Stimulated activated memory B cell treated with anti-CD40 and anti-IgM and Interleukin-4, amounts not matched to agents 10 μg/mL and 1 μg/mL and 100 μg/mL, for 72 hours (primary cell): Measurements from ENCODE around the gene RASSF7.

ENCODE experiments used
- ATAC-seq: fragments of 150-1000 bp; cut with Tn5 transposase; 2 replicates; pipeline ENCODE4 v1.10.0; 2021
- H3K27ac Mint-ChIP-seq: one replicate; pipeline ENCODE4 v1.8.0; 2022; ENCODE audit warnings: mild to moderate bottlenecking, mixed read lengths
- H3K27me3 Mint-ChIP-seq: one replicate; pipeline ENCODE4 v1.8.0; 2022; ENCODE audit warnings: mixed read lengths
- H3K36me3 Mint-ChIP-seq: one replicate; pipeline ENCODE4 v1.8.0; 2022; ENCODE audit warnings: mixed read lengths
- H3K4me1 Mint-ChIP-seq: one replicate; pipeline ENCODE4 v1.8.0; 2022; ENCODE audit warnings: mixed read lengths
- H3K4me3 Mint-ChIP-seq: one replicate; pipeline ENCODE4 v1.8.0; 2022; ENCODE audit warnings: mild to moderate bottlenecking, moderate library complexity, mixed read lengths
- H3K9me3 Mint-ChIP-seq: one replicate; pipeline ENCODE4 v1.8.0; 2022; ENCODE audit warnings: mixed read lengths

Gene RASSF7

DNA sequence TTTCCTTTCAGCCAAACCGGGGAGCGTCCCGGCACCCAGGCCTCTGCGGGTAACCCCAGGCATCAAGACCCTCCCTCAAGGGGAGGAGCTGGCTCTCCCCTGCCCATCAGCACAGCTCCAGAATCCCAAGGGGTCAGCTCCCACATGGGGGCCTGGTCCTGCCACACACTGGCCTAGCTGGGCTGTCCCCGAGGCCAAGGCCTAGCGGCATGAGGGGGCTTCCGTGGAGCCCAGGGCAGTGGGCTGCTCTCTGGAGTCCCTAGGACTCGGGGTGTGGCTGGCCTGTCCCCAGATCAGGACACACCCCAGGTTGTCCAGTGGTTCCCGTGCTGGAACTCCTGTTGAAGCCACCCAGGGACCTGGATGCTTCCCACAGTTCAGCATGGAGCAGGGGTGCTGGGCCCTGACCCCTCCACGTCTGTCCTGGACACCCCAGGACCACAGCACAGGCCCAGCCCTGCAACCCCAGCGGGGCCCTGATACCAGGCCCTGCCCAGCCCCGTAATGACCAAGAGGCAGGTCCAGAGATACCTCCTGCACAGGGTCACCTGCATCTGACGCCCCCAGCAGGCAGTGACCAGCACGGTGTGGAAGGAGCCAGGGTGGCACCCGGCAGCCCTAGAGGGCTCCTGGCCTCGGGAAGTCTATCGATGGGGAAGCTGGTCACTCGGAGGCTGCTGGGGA lies 30.9 kb upstream of the RASSF7 start:
- H3K4me1 Mint-ChIP-seq = peaks cover 16% of the 10 kb centered on the region
- H3K27me3 Mint-ChIP-seq = no peaks in the 10 kb centered on the region
- no peak overlapping the region for H3K27ac Mint-ChIP-seq
- no peak for ATAC-seq
- no peaks in the 10 kb centered on the region for H3K9me3 Mint-ChIP-seq
- no peak overlapping the region for H3K4me3 Mint-ChIP-seq
- peaks cover 14% of the 10 kb centered on the region for H3K36me3 Mint-ChIP-seq

DNA sequence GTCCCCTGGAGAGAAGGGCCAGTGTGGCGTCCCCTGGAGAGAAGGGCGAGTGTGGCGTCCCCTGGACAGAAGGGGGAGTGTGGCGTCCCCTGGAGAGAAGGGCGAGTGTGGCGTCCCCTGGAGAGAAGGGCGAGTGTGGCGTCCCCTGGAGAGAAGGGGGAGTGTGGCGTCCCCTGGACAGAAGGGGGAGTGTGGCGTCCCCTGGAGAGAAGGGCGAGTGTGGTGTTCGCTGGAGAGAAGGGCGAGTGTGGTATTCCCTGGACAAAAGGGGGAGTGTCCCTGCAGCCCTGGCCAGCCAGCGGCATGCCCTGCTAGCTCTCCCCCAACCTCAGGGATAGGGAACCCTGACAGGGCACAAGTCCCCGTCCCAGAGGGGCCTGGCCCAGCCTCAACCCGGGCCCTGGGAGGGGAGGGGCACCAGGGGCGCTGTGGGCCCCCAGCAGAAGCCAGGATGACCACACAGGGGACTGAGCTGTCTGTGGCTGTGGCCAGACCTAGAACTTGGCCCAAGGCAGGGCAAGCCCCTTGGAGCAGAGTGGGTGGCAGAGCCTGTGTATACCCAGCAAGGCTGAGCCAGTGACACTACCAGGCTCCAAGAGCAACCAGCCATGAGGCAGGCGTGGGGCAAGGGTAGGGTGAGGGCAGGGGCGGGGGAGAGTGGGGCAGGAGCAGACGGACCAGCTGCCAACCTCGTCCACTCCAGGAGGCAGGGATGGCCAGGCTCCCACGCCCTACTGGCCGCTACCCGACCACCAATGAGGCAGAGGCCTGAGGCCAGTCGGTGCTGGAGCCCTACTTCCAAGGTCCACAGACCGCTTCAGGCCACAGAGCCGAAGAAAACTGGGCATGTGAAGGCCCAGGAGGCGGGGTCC lies 29.6 kb upstream of the RASSF7 start:
- no peaks in the 10 kb centered on the region for H3K27me3 Mint-ChIP-seq
- peaks cover 20% of the 10 kb centered on the region for H3K4me1 Mint-ChIP-seq
- H3K27ac Mint-ChIP-seq = no peak overlapping the region
- H3K4me3 Mint-ChIP-seq = no peak overlapping the region
- H3K9me3 Mint-ChIP-seq = no peaks in the 10 kb centered on the region
- no peak for ATAC-seq
- H3K36me3 Mint-ChIP-seq = peaks cover 14% of the 10 kb centered on the region

DNA sequence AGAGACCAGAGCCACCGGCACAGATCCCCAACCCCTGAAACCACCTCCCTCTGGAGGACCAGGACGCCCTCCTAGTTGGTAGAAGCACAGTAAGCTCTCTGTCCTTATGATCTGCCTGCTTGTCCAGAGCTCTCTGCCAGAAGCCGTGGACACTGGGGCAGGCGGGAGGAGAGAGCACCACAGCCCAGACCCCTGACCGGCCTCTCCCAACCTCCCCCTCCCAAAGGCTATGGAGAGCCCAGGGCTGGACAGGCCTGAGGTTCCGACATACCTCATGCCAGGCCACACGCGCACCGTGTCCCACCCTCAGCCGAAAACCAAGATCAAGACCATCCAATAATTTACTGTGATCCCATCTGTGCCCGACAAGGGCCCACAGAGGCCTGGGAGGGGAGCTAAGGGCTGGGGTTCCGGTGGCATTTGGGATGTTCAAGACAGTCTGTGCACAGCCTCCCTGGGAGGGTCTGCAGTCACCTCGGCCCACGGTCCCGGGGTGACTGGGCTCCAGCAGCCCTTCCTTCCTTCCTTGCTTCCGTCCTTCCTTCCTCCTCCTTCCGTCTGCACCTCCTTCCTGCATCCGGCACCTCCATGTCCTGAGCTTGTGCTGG lies 28.7 kb upstream of the RASSF7 start:
- Mint-ChIP-seq H3K4me3 (no peak overlapping the region), H3K36me3 (peaks cover 14% of the 10 kb centered on the region), H3K9me3 (no peaks in the 10 kb centered on the region), H3K27me3 (no peaks in the 10 kb centered on the region), H3K27ac (no peak overlapping the region), H3K4me1 (peaks cover 25% of the 10 kb centered on the region)
- ATAC-seq = no peak

DNA sequence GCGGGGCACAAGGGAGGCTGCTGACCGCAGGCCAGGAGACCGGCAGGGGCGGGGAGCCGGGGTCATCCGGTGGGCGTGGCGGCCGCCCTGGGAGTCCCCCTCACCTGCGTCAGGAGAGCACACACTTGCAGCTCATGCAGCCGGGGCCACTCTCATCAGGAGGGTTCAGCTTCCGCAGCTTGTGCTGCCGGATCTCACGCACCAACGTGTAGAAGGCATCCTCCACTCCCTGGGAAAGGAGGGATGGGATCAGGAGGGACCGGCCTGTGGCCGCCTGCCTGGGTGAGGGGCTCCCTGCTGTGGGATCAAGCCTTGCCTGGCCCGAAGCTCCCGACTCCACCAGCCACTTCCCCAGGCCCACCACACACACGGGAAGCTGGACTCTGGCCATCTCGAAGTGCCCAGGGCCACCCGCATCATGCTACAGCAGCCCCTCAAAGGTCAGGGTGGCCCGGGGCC lies 28.2 kb upstream of the RASSF7 start:
- no peaks in the 10 kb centered on the region for H3K9me3 Mint-ChIP-seq
- H3K36me3 Mint-ChIP-seq = peaks cover 14% of the 10 kb centered on the region
- H3K4me3 Mint-ChIP-seq = no peak overlapping the region
- peaks cover 30% of the 10 kb centered on the region for H3K4me1 Mint-ChIP-seq
- no peak overlapping the region for H3K27ac Mint-ChIP-seq
- no peaks in the 10 kb centered on the region for H3K27me3 Mint-ChIP-seq
- no peak for ATAC-seq

DNA sequence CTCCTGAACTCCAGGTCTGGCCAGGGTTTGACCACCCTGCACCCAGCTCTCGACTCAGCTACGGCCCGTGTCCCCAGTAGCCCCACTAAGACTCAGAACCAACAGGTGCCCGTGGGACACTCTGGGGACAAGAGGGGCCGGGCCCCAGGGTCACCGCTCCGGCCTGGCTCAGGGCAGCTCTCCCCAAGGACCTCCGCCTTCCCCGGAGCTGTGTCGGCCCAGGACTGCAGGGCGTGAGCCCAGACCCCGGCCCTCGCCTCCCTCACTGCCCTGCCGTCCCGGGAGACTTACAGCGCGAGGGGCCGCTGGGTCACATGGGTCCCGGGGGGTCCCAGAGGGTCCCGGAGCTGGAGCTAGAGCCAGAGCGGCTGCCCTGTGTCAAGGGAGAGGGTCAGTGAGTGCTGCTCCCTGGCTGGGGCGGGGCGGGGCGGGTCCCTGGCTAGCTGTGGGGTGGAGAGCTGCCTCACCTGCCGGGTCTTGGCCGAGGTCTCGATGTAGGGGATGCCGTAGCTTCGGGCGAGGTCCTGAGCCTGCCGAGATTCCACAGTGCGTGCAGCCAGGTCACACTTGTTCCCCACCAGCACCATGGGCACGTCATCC lies 27.7 kb upstream of the RASSF7 start:
- Mint-ChIP-seq H3K27me3 (no peaks in the 10 kb centered on the region), H3K27ac (no peak overlapping the region), H3K4me3 (no peak overlapping the region), H3K9me3 (no peaks in the 10 kb centered on the region), H3K36me3 (peaks cover 14% of the 10 kb centered on the region), H3K4me1 (peaks cover 35% of the 10 kb centered on the region)
- no peak for ATAC-seq

DNA sequence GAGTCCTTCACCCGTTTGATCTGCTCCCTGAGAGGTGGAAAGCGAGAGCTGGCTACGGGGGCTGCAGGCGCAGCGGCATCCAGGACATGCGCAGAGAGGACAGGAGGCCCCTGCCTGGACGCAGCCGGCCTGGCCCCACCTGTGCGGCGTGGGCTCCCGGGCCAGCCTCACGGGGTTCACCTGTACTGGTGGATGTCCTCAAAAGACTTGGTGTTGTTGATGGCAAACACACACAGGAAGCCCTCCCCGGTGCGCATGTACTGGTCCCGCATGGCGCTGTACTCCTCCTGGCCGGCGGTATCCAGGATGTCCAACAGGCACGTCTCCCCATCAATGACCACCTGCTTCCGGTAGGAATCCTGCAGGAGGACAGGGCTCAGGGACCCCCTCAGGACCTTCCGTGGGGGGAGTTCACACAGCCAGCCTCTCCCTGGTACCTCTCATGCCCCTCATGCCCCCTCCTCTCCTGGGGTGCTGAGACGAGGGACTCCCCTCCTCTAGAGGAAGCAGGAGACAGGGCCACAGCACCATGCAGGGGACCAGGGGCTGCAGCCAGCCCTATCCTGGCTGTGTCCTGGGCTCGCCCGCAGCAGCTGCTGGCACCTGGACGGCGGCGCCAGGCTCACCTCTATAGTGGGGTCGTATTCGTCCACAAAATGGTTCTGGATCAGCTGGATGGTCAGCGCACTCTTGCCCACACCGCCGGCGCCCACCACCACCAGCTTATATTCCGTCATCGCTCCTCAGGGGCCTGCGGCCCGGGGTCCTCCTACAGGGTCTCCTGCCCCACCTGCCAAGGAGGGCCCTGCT lies 27.0 kb upstream of the RASSF7 start:
- ATAC-seq = no peak

DNA sequence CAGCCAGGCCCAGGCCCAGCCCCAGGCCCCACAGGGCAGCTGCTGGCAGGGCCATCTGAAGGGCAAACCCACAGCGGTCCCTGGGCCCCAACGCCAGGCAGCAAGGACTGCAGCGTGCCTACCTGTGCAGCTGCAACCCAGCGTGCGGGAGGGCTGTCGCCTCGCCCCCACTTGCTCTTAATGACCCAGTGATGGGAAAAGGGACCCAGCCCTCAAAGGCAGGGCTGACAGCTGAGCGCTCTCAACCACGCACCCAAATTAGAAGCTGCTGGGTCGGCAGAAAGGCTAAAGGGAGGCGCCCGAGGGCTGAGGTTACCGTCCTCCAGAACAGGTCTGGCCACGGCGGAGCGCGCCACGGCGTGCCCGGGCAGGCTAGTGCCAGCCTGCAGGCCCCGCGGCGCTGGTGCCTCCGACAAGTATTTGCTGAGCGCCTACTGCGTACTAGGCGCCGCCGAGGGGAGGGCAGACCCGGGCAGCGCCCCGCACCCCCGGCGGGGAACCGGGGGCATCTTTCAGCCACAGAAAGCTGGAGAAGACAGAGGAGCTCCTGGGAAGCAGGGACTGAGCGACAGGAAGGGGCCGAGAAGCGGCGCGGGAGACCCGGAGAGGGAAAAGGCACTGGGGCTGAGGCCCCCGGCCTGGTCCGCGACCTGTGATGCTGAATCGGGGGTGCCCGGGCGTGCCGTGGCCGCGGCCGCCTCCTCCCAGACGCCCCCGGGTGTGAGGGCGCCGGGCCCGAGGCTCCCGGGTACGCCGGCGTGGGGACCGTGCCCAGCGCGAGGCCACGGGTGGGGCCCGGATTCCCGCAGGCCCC lies 26.2 kb upstream of the RASSF7 start:
- Mint-ChIP-seq H3K36me3 (peaks cover 14% of the 10 kb centered on the region), H3K27ac (no peak overlapping the region), H3K4me1 (peaks cover 43% of the 10 kb centered on the region), H3K27me3 (no peaks in the 10 kb centered on the region), H3K9me3 (no peaks in the 10 kb centered on the region), H3K4me3 (peak overlapping the region; percentile 81)
- ATAC-seq = peak; percentile 3

More for the DNA sequence above, 27.0 kb upstream of the RASSF7 start:
- H3K4me1 Mint-ChIP-seq = peaks cover 42% of the 10 kb centered on the region
- no peaks in the 10 kb centered on the region for H3K9me3 Mint-ChIP-seq
- H3K36me3 Mint-ChIP-seq = peaks cover 14% of the 10 kb centered on the region
- no peak overlapping the region for H3K27ac Mint-ChIP-seq
- H3K27me3 Mint-ChIP-seq = no peaks in the 10 kb centered on the region
- peak overlapping the region; percentile 81 for H3K4me3 Mint-ChIP-seq

DNA sequence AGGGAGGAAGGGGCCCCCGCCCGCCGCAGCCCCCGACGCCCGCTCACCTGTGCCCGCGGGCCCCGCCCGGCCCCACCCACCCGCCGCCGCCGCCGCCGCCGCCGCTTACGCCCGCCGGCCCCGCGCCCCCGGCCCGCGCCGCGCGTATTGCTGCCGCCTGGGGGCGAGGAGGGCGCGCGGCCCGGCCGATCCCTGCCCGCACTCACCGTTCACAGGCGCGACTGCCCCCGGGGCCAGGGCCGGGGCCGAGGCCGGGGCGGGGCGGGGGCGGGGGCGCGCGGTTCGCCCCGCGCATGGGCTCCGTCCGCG lies 25.6 kb upstream of the RASSF7 start:
- no peaks in the 10 kb centered on the region for H3K9me3 Mint-ChIP-seq
- H3K4me1 Mint-ChIP-seq = peaks cover 43% of the 10 kb centered on the region
- peaks cover 11% of the 10 kb centered on the region for H3K36me3 Mint-ChIP-seq
- no peaks in the 10 kb centered on the region for H3K27me3 Mint-ChIP-seq
- no peak overlapping the region for H3K27ac Mint-ChIP-seq
- H3K4me3 Mint-ChIP-seq = no peak overlapping the region
- no peak for ATAC-seq

DNA sequence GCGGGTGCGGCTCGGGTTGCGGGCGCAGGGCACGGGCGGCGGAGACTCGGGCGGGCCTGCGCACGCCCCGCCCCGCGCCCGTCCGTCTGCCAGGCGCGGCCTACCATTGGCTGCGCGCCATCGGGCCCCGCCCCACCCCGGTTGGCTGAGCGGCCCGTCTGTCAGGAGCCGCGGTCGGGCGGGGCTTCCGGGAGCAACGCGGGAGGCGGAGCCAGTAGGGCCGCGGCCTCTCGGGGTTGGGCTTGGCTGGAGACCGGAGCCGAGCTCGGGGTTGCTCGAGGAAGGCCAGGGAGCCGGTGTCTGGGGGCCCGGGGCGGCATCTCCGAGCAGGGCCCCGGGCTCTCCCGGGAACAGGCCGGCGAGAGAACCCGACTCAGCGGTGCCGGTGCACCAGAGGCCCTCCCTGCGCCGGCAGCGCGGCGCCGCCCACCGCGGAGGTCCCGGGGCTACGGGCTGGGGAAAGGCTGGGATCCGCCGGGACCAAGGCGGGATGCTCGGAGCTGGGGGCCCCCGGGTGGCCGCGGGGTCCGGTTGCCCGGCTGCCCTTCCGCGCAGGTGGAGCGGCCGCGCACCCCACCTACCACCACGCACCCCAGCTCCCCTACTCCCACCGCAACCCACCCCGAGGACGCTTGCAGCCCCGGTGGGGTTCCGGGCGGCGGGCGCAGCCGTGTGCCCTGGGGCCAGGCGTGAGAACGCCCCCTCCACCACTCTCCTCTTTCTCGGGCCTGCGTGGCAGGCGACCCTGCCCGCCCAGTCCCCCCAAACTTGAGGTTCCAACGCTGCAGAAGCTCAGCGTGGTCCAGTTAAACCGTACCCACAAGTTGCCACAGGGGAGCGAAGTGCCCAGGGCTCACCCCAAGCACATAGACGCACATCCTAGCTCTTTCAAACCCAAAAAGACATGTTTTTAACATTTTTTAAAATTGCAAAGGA lies 25.0 kb upstream of the RASSF7 start, which contains the start of gene HRAS:
Gene HRAS (minus strand): TSS at position 58 of the 936 bp plus-strand sequence.
- peak; percentile 89 for ATAC-seq
- Mint-ChIP-seq H3K4me1 (peaks cover 43% of the 10 kb centered on the region), H3K27me3 (no peaks in the 10 kb centered on the region), H3K27ac (peak within 1 kb of the TSS; percentile 97), H3K36me3 (peaks cover 9% of the 10 kb centered on the region), H3K9me3 (no peaks in the 10 kb centered on the region), H3K4me3 (peak within 1 kb of the TSS; percentile 97)

DNA sequence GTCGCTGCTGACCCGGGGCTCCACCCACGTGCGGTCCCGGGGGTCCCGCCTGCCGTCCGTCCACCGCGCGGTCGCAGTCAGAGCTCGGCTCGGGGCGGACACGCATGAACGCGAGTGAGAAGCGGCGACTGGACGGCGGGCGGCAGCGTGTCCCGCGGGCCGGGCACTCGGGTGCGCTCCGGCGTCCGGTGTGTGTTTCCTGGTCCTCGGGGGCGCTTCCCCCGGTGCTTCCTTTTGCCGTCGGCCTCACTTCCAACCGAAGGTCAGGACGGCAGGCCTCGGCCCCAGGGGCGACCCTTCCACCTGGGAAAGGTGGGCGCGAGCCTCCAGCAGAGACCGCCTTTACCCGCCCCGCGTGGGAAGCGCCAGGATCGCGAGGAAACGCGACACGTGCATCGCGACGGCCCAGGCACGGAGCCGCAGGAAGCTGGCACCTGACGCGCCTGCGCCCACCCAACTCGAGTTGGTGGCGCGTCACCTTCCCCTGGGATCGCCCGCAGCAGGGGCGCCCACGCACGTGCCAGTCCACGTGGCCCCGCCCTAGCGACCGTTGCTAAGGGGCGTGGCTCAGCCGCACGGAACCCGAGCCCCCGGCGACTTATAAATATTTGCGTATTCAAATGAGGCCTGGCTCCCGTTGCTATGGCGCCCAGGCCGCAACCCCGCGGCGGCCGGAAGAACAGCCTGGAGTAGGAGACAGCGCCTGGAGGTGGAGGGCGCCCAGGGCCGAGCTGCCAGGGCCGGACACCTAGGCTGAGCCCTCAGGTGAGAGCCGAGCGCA lies 23.7 kb upstream of the RASSF7 start, which contains the start of gene LRRC56:
Gene LRRC56 (plus strand): TSS at position 687 of the 781 bp plus-strand sequence. CDS start 3,158 bp downstream, outside the sequence.
- Mint-ChIP-seq H3K27me3 (no peaks in the 10 kb centered on the region), H3K4me3 (peak within 1 kb of the TSS; percentile 97), H3K4me1 (peaks cover 41% of the 10 kb centered on the region), H3K36me3 (peaks cover 6% of the 10 kb centered on the region), H3K9me3 (no peaks in the 10 kb centered on the region), H3K27ac (peak within 1 kb of the TSS; percentile 97)
- peak; percentile 67 for ATAC-seq

DNA sequence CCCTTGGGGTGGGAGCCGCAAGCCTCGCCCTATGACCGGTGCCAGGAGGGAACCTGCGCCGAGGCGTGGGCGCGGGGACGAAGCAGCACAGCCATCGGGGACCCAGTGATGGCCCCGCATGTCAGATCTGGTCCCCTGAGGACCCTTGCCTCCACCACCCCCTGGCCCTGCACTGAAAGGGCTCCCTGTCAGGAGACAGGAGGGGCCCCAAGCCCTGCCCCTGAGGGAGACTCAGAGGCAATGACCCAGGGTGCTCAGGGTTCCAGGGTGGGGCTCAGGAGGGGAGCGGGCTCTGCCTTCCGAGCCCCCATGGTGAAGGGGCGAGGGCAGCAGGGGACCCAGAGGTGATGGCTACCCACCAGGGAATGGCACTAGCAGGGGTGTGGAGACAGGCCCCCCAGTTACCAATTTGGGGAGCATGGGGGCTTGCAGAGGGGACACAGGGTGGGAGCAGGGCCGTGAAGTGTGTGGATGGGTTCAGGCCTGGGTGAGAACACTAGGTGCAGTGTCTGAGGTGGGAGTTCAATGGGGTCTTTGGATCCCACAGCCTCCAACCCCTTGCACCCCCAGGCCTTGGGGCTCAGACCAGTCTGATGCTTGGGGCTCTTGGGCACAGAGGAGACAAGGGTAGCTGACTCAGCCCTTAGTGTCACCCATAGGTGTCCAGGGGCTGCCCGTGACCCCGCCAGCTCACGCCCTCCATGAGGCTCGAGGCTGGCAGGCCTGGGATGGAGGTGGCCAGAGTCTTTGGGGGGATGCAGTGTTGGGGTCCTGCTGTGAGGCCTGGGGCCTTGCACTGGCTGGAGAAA lies 22.9 kb upstream of the RASSF7 start:
- peak overlapping the region; percentile 97 for H3K4me3 Mint-ChIP-seq
- no peaks in the 10 kb centered on the region for H3K9me3 Mint-ChIP-seq
- ATAC-seq = no peak
- no peaks in the 10 kb centered on the region for H3K27me3 Mint-ChIP-seq
- H3K4me1 Mint-ChIP-seq = peaks cover 36% of the 10 kb centered on the region
- no peaks in the 10 kb centered on the region for H3K36me3 Mint-ChIP-seq
- H3K27ac Mint-ChIP-seq = peak overlapping the region; percentile 97
